VCaP (cell line): ENCODE results near the gene RAB9A.

Source experiments
- H3K27ac ChIP-seq: fragments of 450-650 bp; 2 replicates; pipeline ENCODE4 v1.5.1; 2017
- TF ChIP-seq, protein P1 (sequence below): fragments of 450-650 bp; conservative IDR thresholded peaks from 2 replicates; pipeline ENCODE4 v1.5.1; 2017; ENCODE audit warnings: mild to moderate bottlenecking, moderate library complexity

RAB9A gene

DNA sequence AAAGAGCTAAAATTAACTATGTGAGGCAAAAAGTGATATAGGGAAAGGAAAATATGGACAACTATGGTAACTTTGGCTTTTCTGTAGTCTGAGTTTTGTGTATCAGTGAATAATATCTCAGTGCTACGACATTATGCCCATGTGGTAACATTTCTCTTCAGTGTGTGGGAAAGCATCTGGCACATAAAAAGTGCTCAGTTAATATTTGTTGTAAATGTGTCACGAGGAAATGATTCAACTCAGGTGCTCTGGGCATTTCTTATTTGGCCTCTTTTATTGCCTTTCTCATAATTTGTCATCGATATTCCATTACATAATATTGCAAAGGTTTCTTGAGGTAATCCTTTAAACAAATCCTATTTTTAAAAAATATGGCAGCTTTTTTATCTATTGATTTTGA is 63.2 kb downstream of the RAB9A start:
- H3K27ac ChIP-seq: no peak overlapping the region

DNA sequence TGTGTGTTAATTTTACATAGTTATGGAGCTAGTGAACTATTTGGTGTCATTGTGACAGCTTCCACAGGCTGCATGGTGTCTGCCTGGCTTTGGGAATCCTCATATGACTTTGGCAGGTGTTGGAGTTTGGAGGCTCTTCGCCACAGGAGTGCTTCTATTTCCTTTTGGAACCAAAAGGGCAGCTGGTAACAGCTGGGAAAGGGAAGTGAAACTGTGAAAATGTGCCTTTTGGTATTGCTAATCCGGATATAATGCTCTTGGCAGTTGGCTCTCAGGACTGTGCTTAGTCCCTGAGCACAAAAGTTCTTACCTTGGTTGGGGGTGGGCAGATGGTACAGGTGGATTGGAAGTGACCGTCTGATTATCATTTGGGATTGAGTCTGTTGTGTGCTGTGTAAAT is 63.7 kb downstream of the RAB9A start:
- TF ChIP-seq, protein P1, sequence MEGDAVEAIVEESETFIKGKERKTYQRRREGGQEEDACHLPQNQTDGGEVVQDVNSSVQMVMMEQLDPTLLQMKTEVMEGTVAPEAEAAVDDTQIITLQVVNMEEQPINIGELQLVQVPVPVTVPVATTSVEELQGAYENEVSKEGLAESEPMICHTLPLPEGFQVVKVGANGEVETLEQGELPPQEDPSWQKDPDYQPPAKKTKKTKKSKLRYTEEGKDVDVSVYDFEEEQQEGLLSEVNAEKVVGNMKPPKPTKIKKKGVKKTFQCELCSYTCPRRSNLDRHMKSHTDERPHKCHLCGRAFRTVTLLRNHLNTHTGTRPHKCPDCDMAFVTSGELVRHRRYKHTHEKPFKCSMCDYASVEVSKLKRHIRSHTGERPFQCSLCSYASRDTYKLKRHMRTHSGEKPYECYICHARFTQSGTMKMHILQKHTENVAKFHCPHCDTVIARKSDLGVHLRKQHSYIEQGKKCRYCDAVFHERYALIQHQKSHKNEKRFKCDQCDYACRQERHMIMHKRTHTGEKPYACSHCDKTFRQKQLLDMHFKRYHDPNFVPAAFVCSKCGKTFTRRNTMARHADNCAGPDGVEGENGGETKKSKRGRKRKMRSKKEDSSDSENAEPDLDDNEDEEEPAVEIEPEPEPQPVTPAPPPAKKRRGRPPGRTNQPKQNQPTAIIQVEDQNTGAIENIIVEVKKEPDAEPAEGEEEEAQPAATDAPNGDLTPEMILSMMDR: no peak
- H3K27ac ChIP-seq: no peak overlapping the region

More for the DNA sequence above, 63.2 kb downstream of the RAB9A start:
- TF ChIP-seq, protein P1: no peak

GRCh38 chrX:13754765-13755164 is 65.8 kb downstream of the RAB9A start:
- H3K27ac ChIP-seq: peak overlapping the region; percentile 68; the same call in 1 of the 2 replicates
- TF ChIP-seq, protein P1: no peak

- H3K27ac ChIP-seq: peak overlapping the region; percentile 68; the same call in 1 of the 2 replicates
- TF ChIP-seq, protein P1: no peak
These were observed 66.3 kb downstream of the RAB9A start for GRCh38 chrX:13755254-13755653.

- TF ChIP-seq, protein P1: no peak
- H3K27ac ChIP-seq: peak overlapping the region; percentile 68
These were observed 67.5 kb downstream of the RAB9A start for GRCh38 chrX:13756381-13756780.

GRCh38 chrX:13759152-13759718 is 70.3 kb downstream of the RAB9A start:
- TF ChIP-seq, protein P1: no peak

More at GRCh38 chrX:13759152-13759718, 70.3 kb downstream of the RAB9A start:
- H3K27ac ChIP-seq: peak overlapping the region; percentile 68
